ENCODE results near the gene FAM184A.
"Not testable (repeated sequence)": the region's sequence is repeated elsewhere in the genome, so short reads cannot be mapped to it uniquely, and the experiment has no call there.

The FAM184A gene

GRCh38 chr6:119015165-119015564 lies 63.3 kb downstream of the FAM184A start:
- not testable (repeated sequence) for DNase-seq

GRCh38 chr6:119012521-119012920 lies 65.9 kb downstream of the FAM184A start:
- no peak for DNase-seq

- DNase-seq = not testable (repeated sequence)
Measured at GRCh38 chr6:119009266-119009665, 69.2 kb downstream of the FAM184A start.

GRCh38 chr6:119006974-119007373 lies 71.5 kb downstream of the FAM184A start:
- DNase-seq = no peak

GRCh38 chr6:119002069-119002468 lies 76.4 kb downstream of the FAM184A start:
- DNase-seq = no peak

- DNase-seq = no peak
Measured at GRCh38 chr6:118999494-119000040, 78.9 kb downstream of the FAM184A start.

- not testable (repeated sequence) for DNase-seq
Measured at GRCh38 chr6:118997426-118997825, 81.0 kb downstream of the FAM184A start.

GRCh38 chr6:118996289-118996820 lies 82.1 kb downstream of the FAM184A start:
- DNase-seq = no peak

- DNase-seq = no peak
Measured at GRCh38 chr6:118993803-118994251, 84.6 kb downstream of the FAM184A start.

- no peak for DNase-seq
Measured at GRCh38 chr6:118993358-118993757, 85.1 kb downstream of the FAM184A start.

- DNase-seq = no peak
Measured at GRCh38 chr6:118992186-118992795, 86.2 kb downstream of the FAM184A start.

- DNase-seq = no peak
Measured at GRCh38 chr6:118986312-118986711, 92.2 kb downstream of the FAM184A start.

GRCh38 chr6:118985123-118985830 lies 93.2 kb downstream of the FAM184A start:
- no peak for DNase-seq

GRCh38 chr6:118984342-118984741 lies 94.1 kb downstream of the FAM184A start:
- no peak for DNase-seq

- DNase-seq = no peak
Measured at GRCh38 chr6:118982575-118982911, 95.9 kb downstream of the FAM184A start.

GRCh38 chr6:118981884-118982574 lies 96.4 kb downstream of the FAM184A start:
- no peak for DNase-seq

- DNase-seq = peak; percentile 66 to 83 (median 74)
Measured at GRCh38 chr6:118980063-118980462, 98.4 kb downstream of the FAM184A start.

- DNase-seq = no peak
Measured at GRCh38 chr6:118974790-118975189, 103.7 kb downstream of the FAM184A start.

- no peak for DNase-seq
Measured at GRCh38 chr6:118971682-118972081, 106.8 kb downstream of the FAM184A start.

GRCh38 chr6:118970866-118971265 lies 107.6 kb downstream of the FAM184A start:
- DNase-seq = no peak

- DNase-seq = peak in 3 of 4 experiments; percentile 8 to 43 (median 26)
Measured at GRCh38 chr6:118968416-118968815, 110.0 kb downstream of the FAM184A start.

GRCh38 chr6:118967239-118967638 lies 111.2 kb downstream of the FAM184A start:
- DNase-seq = no peak

GRCh38 chr6:118965843-118966370 lies 112.6 kb downstream of the FAM184A start:
- no peak for DNase-seq

Measured in suppressor macrophage (primary cell).